C4-2B (cell line): ENCODE measurements around the gene RNU6-9.

Experiments
- H3K27ac ChIP-seq: fragments of 450-650 bp; 2 replicates; pipeline ENCODE4 v1.5.1; 2017
- ZFX ChIP-seq: fragments of 450-650 bp; IDR thresholded peaks from 2 replicates; pipeline ENCODE4 v1.6.1; 2017
- TF ChIP-seq, protein P1 (sequence below): fragments of 450-650 bp; conservative IDR thresholded peaks from 2 replicates; pipeline ENCODE4 v1.5.1; 2017; ENCODE audit warnings: mild to moderate bottlenecking

The RNU6-9 gene

DNA sequence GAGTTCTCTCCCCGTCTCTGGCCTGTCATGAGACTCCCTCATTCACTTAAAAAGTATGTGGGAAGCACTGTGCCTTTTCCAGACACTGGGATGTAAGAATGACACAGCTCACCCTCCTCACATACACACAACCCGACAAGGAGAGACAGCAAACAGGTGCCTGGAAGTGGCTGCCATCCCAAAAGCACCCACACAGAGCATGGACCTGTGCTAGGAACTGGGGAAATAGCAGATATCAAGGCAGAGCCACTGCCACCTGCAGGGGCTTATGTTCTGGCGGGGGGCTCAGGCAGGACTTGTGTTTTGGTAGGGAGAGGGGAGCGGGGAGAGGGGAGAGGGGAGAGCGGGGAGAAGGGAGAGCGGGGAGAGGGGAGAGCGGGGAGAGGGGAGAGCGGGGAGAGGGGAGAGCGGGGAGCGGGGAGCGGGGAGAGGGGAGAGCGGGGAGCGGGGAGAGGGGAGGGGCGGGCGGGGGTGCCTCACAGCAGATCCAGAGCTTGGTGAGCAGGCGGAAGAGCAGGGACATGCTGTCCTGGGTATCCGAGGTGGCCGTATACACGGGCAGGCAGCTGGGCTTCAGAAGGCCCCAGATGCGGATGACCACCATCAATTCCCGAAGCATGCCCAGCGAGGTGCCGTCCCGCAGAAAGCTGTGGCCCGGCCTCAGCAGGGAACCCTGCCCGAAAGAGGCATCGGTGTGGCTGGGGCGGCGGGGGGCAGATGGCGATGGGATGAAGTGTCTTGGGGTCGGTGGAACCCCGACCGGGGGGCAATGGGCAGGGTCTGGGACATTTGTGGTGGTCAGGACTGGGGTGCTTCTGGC lies 21.6 kb upstream of the RNU6-9 start:
- TF ChIP-seq ZFX, result no peak
- TF ChIP-seq, protein P1, sequence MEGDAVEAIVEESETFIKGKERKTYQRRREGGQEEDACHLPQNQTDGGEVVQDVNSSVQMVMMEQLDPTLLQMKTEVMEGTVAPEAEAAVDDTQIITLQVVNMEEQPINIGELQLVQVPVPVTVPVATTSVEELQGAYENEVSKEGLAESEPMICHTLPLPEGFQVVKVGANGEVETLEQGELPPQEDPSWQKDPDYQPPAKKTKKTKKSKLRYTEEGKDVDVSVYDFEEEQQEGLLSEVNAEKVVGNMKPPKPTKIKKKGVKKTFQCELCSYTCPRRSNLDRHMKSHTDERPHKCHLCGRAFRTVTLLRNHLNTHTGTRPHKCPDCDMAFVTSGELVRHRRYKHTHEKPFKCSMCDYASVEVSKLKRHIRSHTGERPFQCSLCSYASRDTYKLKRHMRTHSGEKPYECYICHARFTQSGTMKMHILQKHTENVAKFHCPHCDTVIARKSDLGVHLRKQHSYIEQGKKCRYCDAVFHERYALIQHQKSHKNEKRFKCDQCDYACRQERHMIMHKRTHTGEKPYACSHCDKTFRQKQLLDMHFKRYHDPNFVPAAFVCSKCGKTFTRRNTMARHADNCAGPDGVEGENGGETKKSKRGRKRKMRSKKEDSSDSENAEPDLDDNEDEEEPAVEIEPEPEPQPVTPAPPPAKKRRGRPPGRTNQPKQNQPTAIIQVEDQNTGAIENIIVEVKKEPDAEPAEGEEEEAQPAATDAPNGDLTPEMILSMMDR, result no peak
- H3K27ac ChIP-seq, result peak overlapping the region; percentile 6

DNA sequence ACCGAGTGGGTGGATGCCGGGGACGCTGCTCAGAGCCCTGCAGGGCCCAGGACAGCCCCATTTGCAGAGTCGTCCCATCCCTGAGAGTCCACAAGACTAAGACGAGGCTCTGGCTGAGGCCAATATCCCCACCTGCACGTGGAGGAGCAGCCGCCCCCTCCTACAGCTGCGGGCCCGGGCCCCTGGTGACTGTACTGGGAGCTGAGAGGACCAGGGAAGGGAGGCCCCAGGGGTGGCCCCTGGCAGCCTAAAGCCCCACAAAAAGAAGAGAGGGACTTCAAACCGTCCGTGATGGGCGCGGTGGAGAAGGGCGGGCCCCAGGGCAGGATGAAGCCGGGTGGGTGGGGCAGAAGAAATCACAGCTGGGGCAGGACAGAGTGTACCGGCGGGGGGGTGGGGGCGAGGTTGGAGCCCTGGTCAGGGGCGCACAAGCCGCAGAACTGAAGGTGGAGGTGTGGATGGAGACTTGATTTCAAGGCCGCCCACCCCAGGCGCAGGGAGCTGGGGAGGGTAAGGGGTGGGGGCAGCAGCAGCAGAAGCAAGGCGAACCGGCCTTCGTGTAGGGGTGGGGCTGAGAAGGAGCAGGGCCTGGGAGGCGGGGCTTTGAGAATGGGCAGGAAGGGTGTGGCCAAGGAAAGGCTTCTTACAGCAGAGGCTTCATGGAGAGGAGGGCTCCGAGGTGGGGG lies 20.9 kb upstream of the RNU6-9 start:
- H3K27ac ChIP-seq, result peak overlapping the region; percentile 6
- TF ChIP-seq, protein P1, result no peak
- no peak for TF ChIP-seq ZFX

DNA sequence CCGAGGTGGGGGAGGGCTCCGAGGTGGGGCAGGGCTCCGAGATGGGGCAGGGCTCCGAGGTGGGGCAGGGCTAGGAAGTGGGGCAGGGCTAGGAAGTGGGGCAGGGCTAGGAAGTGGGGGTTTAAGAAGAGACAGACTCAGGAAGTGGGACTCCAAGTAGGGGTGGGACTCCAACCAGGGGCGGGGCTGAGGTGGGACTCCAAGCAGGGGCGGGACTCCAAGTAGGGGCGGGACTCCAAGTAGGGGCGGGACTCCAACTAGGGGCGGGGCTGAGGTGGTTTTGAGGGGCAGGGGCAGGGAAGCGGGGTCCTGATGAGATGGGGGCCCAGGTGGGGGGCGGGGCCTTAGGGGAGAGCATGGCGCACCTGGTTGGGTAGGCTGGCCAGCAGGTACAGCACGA lies 20.2 kb upstream of the RNU6-9 start:
- TF ChIP-seq, protein P1, result no peak
- TF ChIP-seq ZFX, result no peak
- no peak overlapping the region for H3K27ac ChIP-seq

DNA sequence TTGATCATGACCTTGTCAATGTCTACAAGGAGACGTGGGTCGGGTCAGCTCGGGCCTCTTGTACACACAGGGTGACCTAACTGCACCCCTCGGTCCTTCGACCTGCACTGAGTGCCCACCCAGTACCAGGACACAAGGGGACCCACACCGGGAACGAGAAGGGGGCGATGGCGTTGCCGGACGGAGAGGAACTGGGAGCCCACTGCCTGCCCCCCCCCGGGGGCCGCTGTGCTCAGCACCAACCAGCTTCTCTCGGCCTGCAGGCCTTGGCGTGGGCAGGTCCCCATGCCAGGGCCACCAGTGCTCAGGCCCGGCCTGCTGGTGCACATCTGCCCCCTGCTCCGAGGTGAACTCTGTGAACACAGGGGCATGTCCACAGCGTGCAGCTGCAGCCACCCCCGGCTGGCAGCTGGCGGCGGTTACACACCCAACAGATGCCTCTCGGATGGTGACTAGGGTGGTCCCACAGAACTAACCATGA lies 19.7 kb upstream of the RNU6-9 start:
- no peak overlapping the region for H3K27ac ChIP-seq
- TF ChIP-seq ZFX, result no peak
- TF ChIP-seq, protein P1, result no peak

DNA sequence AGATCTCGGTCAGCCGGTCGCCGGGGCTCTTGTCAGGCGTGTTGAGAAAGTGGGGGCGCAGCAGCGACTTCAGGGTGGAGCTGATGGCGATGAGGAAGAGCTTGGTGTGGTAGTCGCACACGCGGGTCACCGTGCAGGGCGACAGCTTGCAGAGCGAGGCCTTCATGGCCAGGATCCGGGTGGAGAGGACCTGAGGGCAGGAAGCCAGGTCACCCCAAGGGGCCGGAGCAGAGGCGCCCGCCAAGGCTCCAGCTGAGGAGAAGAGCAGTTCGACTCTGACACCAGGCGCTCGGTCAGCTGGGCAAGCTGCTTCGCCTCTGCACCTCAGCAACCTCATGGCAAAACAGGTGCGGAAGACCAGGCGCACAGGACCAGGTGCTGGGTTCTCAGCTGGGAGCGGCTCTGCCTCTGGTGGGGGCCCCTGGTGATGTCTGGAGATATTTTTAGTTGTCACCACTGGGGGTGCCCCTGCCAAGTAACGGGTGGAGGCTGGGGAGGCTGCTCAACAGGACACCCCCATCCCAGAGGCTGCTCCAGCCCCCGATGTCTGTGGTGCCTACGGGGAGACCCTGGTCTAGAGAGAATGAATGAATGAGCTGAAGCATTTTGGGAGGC lies 17.9 kb upstream of the RNU6-9 start:
- TF ChIP-seq, protein P1, result no peak
- TF ChIP-seq ZFX, result no peak
- H3K27ac ChIP-seq, result no peak overlapping the region

DNA sequence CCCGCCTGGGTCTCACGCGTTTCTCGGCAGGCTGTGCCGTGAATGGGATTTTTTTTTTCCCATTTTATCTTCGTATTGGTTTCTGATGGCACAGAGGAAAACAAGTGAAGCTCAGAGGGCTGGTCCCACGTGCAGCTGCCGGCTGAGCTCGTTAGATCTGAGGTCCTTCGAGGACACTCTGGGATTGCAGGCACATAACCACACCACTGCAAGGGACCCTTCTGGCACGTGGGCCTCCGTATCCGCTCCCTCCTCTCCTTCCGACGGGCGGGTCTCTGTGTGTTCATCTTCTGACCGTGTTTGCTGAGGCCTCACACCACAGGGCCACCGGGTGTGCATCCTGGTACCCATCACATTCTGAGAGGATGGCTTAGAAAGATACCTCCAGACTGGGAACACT lies 17.2 kb upstream of the RNU6-9 start:
- H3K27ac ChIP-seq, result no peak overlapping the region
- no peak for TF ChIP-seq ZFX
- TF ChIP-seq, protein P1, result no peak
